Epidermal melanocyte (primary cell): Measurements from ENCODE around the gene IFNA13.
A peak's percentile ranks its signal among the peaks of the same experiment; 100 is the strongest.

ENCODE experiments used
- DNase-seq: peaks from one replicate; pipeline ENCODE4 v3.0.0; 2011; ENCODE audit warnings: low spot score; ENCODE audit not compliant: insufficient read length

Gene IFNA13

DNA sequence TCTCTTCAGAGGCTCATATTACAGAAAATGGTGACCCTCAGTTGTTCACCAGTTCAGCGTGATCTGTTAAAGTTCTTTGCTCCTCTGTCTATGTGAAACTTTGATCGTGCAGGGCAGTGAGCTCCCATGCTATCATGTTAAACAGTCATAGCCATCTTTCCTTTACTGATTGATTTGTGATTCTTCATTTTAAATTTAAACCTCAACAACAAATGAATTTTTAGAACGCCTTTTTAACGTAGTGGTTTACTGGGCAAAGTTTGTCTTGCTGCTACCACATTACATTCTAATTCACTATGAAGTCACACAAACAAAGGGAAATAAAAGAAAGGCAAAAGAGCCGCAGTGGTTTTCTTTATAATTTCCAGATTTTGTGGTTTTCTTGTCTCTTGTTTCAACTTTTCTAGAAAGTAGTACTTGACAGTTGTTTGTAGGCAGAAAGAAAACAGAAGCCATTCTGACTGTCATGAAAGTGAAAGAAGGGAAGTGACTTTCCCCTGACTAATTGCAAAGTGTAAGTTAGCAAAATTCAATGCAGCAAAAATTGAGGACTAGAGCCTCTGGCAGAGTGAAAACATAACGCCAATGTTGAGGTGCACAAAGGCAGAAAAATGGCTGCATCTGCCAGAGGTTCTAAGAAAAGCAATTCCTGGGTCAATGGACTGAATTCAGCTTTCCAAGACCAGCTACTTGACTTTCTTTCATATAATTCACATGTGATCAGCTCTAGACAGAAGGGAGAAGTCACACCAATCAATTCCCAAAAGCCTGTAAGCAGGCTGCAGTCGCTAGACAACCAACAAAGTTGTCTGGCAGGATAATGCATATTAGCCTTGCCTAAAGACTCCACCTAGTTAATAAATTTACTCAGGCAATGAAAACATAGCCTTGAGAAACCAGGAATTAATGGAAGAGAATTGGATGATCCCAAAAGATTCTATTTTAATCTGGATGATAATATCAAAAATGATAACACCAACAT is 10.1 kb downstream of the IFNA13 start:
- DNase-seq = no peak

GRCh38 chr9:21350787-21351186 is 17.1 kb downstream of the IFNA13 start, which contains the start of gene IFNA6:
Gene IFNA6, minus strand, starts transcription at chr9:21350887. Its CDS starts 0 bp downstream, at chr9:21350887.
- no peak for DNase-seq

DNA sequence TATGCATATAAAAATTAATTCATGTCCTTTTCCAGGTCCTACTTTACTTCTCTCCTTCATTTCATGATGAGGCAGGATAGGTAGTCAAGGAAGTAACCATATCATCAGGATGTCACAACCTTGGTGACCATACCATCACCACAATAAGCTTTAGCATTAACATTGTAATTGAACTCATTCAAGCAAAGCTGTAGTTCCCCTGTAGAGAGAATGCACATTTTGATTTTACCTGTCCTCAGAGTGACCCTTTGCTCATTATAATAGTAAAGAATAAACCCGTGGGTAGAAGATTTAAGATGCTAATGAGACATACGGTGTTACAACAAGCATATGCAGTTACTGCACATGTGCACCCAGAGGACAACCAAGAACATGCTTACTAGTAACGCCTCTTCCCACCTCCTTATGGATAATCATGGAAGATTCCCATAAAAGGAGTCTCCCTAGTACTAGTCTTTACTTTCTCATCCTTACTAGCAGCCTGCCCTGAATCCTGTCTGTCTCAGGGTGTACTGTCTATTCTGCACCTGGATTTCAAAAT is 19.4 kb downstream of the IFNA13 start:
- no peak for DNase-seq

GRCh38 chr9:21340735-21341134 is 27.1 kb downstream of the IFNA13 start:
- no peak for DNase-seq

DNA sequence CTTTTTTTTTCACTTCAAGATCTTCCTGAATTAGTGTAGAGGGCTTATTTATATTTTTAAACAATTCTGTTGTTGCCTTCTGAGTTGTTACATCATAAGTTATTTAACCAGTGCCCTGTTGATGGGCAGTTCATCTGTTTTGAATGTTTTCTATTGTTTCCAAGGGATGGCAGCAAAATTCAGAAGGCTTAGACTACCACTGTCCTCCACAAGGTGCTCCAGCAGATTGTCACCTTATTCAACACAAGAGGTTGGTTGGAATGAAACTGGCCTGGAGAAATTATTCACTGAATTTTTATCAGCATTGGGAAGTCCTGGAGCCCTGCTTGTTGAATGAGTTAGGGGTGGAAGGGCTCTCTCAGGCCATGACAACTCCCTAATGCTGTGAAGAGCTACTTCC is 31.4 kb downstream of the IFNA13 start:
- DNase-seq = no peak

GRCh38 chr9:21334701-21335632 is 32.9 kb downstream of the IFNA13 start, which contains the start of gene KLHL9:
Gene KLHL9, minus strand, starts transcription at chr9:21335404. Its CDS starts 545 bp downstream, at chr9:21334859.
- DNase-seq = peak; percentile 93

DNA sequence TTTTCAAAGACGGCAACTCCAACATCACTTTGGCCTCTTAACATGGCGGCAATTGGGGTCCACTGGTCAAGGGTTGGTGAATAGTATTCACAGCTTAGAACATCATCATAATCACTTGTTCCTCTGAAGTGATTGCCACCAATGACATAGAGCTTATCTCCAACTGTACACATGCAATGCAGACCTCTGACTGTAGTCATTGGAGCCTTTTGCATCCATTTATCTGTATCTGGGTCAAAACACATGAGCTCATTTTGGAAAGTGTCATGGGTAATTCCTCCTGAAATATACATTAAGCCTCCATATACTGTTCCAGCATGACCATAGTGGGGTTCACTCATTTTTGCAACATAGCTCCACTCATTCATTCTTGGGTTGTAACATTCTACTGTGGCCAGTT is 34.6 kb downstream of the IFNA13 start:
- DNase-seq = no peak

DNA sequence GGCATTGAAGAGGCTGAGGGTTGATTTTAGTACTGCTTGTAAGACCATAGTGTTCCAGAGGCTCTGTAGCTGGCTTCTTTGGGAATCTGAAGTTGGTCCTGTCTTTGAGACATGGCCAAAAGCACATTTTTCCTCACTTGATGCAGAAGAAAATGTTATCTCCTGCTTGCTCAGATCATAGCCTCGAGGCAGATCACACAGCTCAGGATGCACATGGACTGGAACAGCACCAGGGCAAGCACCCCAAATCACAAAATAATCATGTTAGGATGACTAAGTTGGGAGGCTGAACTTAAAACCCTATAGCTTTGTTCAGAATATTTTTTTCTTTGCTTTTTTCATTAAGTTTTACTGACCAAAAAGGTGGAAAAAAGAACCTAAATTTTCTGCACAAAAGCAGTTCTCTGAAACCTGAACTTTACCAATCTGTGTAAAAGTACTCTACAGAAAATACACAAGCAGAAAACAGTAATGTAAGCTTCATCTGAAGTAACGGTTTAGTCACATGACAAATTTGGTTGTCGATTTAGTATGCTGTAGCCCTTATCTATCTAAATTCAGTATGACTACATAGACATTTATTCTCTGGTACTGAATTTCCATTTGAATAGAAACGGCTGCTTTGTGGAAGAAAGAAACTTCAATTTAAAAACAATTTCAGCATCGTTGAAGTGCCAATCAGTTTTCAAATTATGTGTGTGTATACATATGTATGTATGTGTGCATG is 36.0 kb downstream of the IFNA13 start:
- DNase-seq = no peak

DNA sequence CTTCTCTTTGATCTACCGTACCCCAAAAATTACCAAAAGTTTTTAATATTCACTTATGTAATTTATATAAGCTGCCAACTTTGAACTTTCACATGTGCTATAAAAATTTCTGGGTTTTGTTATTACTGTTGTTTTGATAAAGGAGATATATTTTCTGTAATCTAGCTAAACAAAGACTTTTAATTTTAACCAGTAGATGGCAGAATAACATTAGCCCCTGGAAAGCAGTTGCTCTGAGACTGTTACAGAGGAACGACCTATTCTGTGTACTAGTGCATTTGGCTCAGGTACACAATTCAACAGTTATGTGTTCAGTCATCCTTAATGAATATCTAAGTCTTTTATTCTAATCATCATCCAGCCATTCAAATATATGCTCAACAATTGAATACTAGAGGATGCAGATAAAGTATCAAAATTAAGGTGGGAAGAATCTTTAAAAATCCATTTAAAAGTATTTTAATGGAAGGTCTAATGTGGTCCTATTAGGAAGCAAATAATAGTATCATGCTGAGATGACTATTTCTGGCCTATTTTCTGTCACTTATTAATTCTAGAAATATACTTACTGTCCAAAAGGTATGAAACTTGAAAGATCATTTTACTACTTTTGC is 41.2 kb downstream of the IFNA13 start:
- DNase-seq = no peak

GRCh38 chr9:21324047-21324446 is 43.8 kb downstream of the IFNA13 start:
- DNase-seq = no peak

DNA sequence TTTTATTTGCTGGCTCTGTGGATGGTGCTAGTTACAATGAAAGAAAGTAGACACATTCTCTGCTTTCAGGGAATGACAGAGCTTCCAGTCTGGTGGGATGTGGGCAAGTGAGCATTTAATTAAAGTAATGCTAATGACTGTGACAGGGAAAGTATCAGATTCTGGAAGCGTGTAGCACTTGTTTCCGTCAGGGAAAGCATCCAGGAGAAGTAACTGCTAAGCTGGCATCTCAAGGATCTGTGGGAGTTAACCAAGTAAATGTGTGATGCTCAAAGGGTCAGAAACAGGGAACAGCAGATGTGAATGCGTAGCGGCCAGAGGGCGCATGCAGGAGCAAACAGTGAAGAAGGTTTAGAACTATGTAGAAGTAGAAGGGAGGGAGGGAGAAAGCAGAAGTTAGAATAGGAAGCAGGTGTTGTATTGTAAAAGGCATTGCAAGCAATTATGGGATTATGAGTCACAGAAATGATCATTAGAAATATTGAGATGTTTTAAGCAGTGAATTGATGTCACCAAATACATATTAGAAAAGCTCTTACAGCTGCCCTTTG is 44.9 kb downstream of the IFNA13 start:
- DNase-seq = no peak

DNA sequence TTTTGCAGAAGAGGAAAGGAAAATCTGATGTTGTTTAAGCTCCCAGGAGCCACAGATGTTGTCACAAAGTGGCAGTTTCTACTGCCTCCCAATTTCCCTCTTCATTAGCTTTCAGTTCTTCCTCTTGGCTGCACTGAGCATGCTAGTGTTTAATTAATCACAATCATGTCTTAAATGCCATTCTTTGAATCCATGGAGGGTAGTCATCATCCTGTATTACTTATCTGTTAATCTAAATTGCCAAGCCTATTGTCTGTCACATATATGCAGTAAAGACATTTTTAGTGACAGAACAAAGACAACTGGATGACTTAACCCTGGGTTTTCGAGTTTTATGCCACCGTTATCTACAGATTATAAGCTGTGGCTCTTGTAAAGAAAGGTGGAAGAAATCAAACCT is 47.4 kb downstream of the IFNA13 start:
- DNase-seq = no peak

DNA sequence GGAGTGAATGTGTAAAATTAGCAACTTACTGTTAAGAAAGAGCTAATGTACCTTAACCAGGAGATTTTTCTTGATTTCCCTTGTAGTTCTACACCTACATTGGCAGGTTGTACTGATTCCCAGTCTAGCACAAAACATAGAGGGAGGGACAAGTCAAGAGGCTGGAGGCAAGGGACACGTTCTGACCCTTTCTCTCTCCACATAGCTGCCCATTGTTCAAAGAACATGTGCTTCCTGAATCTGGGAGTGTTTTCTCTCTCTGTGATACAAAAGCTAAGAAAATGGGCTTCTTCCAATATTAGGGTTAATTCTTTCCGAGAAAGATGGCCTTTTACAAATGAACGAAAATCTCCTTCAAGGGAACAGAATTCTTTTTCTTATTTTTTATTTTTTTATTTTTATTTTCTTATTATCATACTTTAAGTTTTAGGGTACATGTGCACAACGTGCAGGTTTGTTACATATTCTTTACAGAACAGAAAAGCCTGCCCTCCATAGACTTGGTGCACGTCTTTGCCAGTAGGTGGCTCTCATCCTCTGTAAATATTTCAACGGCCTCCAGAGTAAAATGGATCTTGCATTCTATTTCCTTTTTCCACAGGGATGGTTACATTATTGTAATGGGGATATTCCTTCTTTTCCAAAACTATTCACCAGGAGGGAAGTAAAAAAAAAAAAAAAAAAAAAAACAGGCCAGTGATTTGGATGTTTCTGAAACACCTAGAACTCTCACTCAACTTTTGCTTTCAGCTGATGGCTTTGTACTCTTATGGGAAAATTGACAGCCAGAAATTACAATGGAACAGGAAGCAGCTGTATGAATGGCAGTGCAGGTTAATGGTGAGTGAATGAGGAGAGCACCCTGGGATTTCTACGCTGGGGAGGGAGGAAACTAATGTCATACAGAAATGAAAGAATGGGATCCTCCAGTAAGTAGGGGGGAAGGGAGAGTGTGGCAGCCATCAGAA is 49.6 kb downstream of the IFNA13 start:
- DNase-seq = no peak
